Muscle of back (tissue), 11 donors: Measurements from ENCODE around the gene PAPPA2. TPM values are rescaled to one million over a fixed set of nuclear protein-coding genes. Genes with fewer than 3 reads are reported as not detected.
"Not testable (repeated sequence)": the region's sequence is repeated elsewhere in the genome, so short reads cannot be mapped to it uniquely, and the experiment has no call there.

Experiments
- DNase-seq, 3 donors: peaks; one replicate each; pipeline versions ENCODE4 v3.0.0 to v3.0.0-alpha.2; 2013
- polyA plus RNA-seq, 10 donors: library from polyadenylated mRNA; unstranded; fragments of 120-200 nt; gene quantifications; one replicate each; pipeline ENCODE4 v1.2.1, GENCODE V29; 2013; ENCODE audit not compliant: insufficient read length in 10 of 10

Gene PAPPA2
- polyA plus RNA-seq, 10 donors, result 0.20 to 9.5 (median 0.48) TPM

DNA sequence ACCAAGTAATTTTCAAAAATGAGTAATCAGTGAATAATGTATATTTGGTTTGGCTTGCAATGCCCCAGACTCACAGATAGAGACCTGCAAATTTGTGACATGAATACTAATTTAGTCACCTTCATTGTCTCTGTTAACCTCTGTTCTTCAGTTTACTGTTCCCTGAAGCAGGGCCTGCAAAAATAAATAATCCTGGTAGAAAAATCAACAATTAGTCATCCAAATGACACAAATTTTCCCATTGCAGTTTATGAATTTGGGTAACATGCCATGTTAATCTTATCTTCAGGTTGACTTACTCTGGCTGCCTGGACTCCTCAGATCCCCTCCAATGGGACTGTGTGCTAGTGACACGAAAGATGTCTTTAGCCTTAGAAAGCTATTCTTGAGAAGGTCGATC lies 289.5 kb downstream of the PAPPA2 start:
- DNase-seq, result no peak

- DNase-seq, result no peak
Observed at GRCh38 chr1:176754676-176755075, 291.7 kb downstream of the PAPPA2 start.

DNA sequence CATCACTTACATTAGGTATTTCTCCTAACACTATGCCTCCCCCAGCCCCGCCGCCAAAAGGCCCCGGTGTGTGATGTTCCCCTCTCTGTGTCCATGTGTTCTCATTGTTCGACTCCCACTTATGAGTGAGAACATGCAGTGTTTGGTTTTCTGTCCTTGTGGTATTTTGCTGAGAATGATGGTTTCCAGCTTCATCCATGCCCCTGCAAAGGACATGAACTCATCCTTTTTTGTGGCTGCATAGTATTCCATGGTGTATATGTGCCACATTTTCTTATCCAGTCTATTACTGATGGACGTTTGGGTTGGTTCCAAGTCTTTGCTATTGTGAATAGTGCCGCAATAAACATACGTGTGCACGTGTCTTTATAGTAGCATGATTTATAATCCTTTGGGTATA lies 293.8 kb downstream of the PAPPA2 start:
- DNase-seq, result not testable (repeated sequence)

DNA sequence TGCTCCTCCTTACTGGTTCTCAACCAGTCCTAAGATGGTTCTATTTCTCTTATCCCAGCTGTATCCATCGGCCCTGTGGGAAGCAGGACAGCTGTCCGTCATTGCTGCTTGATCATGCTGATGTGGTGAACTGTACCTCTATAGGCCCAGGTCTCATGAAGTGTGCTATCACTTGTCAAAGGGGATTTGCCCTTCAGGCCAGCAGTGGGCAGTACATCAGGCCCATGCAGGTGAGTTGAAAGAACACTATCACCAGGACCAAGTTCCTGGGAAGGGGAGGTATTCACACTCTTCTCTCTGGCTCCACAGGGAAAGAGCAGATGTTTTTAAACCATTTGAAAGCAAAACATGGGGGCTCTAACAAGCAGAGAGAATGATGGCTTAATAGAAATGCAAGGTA lies 302.6 kb downstream of the PAPPA2 start:
- DNase-seq, result no peak

DNA sequence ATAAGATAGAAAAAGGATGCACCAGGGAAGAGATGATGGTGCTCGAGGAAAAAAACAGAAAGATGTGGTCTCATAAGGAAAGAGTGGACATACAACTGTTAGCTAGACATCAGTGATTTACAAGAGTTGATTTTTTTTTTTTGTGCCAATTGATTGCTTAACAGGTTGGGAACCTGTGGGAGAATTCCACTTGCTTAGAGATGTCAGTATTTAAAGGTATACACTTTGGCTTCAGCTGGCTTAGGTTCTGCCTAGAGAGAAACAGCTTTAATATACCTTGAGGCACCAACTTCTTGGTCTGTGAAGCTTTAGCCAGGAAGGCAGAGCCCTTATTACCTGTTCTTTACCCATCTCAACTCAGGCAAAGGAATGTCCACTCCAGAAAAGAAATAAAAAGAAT lies 303.8 kb downstream of the PAPPA2 start:
- no peak for DNase-seq

GRCh38 chr1:176767714-176768136 lies 304.8 kb downstream of the PAPPA2 start:
- no peak for DNase-seq

DNA sequence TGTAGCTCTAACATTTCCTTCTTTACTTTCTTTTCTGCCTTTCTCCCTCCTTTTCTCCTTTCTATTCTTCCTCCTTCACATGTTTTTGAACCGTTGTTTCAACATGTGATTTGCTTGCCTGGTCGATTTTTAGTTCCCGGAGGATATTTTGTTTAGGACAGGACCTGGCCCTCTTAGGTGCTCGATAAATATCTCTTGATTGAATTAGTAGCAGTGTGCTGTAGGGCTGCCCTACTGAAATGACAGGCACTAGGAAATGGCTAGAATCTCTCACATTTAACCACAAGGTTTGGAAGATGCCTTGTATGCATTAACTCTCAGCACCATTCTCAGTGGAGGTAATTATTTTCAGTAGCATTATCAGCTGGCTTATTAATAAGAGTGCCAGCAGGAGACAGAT lies 305.6 kb downstream of the PAPPA2 start:
- no peak for DNase-seq

DNA sequence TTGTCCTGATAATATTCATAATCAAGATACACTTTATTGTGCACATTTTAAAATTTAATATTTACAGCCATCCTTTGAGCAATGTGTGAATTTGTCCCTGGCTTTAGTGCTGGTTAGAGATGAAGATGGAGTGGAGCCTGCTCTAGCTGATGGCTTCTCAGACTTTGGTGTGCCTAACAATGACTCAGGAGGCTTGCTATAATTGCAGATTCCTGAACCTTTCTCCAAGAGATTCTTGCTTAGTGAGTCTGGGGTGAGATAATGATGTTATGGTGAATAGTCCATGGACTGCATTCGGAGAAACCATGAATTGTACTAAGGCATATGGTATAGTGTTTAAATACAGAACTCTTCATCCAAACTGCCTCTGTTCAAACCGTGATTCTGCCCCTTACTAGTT lies 307.1 kb downstream of the PAPPA2 start:
- DNase-seq, result no peak

- DNase-seq, result no peak
Observed at GRCh38 chr1:176773038-176773437, 310.1 kb downstream of the PAPPA2 start.

DNA sequence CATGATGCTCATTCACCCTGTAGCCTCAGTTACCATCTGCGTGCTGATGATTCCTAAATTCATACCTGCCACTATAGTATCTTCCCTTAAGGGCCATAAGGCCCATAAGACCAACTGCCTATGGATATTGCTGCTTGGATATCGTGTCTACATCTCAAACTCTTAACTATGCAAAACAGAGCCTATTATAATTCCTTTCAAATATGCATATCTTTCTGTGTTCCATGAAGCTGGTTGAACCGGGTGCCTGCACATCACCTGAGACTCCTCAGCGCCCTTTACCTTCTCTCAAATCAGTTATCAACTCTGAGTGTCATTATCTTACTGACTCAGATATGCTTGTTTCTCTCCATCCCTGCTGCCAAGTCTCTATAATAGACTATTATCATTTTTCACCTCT lies 311.2 kb downstream of the PAPPA2 start:
- DNase-seq, result no peak

DNA sequence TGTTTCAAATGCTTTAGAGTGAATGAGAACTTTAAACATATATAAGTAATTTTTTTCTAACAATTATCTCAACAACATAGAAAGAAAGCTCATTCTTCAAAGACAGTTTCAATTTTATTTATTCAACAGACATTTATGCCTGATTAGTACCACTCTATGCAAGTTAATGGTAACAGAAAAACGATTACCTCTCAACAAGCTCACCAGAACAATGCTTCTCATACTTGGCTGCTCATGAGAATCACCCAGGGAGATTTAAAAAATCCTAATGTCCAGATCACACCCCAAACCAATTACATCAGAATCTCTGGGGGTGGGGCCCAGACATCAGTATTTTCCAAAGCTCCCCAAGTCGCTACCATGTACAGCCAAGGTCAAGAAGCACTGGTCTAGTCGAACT lies 312.4 kb downstream of the PAPPA2 start:
- no peak for DNase-seq

GRCh38 chr1:176775996-176776395 lies 313.0 kb downstream of the PAPPA2 start:
- DNase-seq, result no peak

GRCh38 chr1:176778056-176778455 lies 315.1 kb downstream of the PAPPA2 start:
- DNase-seq, result no peak

- DNase-seq, result no peak
Observed at GRCh38 chr1:176779992-176780328, 317.0 kb downstream of the PAPPA2 start.

GRCh38 chr1:176783309-176783708 lies 320.3 kb downstream of the PAPPA2 start:
- DNase-seq, result peak in 1 of 3 donors; percentile 17

DNA sequence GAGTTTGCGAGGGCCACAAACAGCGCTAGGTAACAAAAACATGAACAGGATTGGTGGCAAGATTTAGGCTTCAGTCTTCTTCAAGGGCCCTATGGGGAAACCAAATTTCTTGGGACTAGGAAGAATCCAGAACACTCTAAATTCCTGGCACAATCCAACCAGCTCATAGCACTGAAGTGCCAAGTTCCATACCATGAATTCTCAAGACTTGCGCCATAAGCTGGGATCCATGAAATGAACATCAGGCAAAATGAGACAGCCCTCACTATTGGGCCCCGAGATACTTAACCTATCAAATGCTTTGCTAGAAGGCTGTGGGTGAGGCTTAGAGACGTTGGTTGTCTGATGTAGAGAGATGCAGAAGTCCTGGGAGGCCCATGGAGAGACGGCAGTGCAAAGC lies 322.1 kb downstream of the PAPPA2 start:
- DNase-seq, result no peak

DNA sequence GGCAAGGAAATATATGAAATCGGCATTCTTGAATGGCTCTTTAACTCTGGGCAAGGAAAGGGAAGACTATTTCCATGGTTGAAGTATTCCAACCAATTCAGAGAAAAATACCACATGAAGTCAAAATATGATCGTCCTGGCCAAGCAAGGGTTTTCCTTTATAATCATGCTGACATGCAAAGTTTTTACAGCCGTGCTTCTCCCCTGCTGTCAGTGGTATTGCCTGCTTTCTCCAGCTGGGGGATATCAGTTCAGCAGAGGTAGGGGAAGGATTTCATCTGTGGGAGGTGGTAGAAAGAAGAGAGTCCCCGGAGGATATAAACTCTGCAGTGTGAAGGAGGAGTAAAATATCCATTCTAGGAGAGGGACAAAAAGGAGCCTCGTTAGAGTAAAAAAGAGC lies 322.8 kb downstream of the PAPPA2 start:
- DNase-seq, result peak in 1 of 3 donors; percentile 58

DNA sequence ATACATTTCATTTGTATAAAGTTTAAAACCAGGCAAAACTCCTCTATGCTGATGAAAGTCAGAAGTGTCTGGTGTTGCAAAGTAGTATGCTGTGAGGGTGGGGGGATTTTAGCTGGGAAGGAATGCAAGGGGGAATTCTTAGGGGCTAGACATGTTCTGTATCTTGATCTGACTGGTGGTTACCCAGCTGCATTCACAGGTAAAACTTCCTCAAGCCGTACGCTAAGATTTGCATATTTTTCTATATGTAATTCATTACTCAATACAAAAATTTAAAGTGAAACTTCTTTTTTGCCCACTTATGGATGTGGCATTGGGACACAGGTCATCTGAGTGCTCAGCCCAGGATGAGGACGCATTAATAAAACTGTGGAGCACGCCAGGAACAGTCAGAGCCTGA lies 323.3 kb downstream of the PAPPA2 start:
- no peak for DNase-seq

GRCh38 chr1:176789571-176790090 lies 326.7 kb downstream of the PAPPA2 start:
- DNase-seq, result no peak

GRCh38 chr1:176790786-176791185 lies 327.8 kb downstream of the PAPPA2 start:
- DNase-seq, result peak in 1 of 3 donors; percentile 22

GRCh38 chr1:176791906-176792305 lies 328.9 kb downstream of the PAPPA2 start:
- peak in 1 of 3 donors; percentile 51 for DNase-seq

GRCh38 chr1:176794897-176795508 lies 332.0 kb downstream of the PAPPA2 start:
- no peak for DNase-seq

- no peak for DNase-seq
Observed at GRCh38 chr1:176795929-176796328, 333.0 kb downstream of the PAPPA2 start.

- no peak for DNase-seq
Observed at GRCh38 chr1:176796583-176796982, 333.6 kb downstream of the PAPPA2 start.
